Activated naive CD8-positive, alpha-beta T cell treated with anti-CD3 and anti-CD28 coated beads, Interleukin-2, amount 10 ng/mL, durations not matched to agents 7 days and 5 days (primary cell): ENCODE results near the gene CAVIN2. TPM values are rescaled to one million over a fixed set of nuclear protein-coding genes. Genes with fewer than 3 reads are reported as not detected.

ENCODE experiments used
- ATAC-seq: fragments of 150-1000 bp; cut with Tn5 transposase; one replicate; pipeline ENCODE4 v1.10.0; 2021; ENCODE audit warnings: low read depth, moderate library complexity
- POLR2A ChIA-PET: fragments of 350-600 bp; sonication (Branson Sonifier 250); formaldehyde crosslinking; loops from one replicate; lab custom pipeline; 2021; ENCODE audit warnings: antibody characterized with exemption; lab: Charles Lee
- DNase-seq: peaks from one replicate; pipeline ENCODE4 v3.0.0; 2021
- H3K27ac Mint-ChIP-seq: one replicate; pipeline ENCODE4 v1.8.0; 2022; ENCODE audit warnings: mild to moderate bottlenecking, mixed read lengths
- H3K27me3 Mint-ChIP-seq: one replicate; pipeline ENCODE4 v1.8.0; 2022; ENCODE audit warnings: mild to moderate bottlenecking, moderate library complexity, mixed read lengths
- H3K36me3 Mint-ChIP-seq: one replicate; pipeline ENCODE4 v1.8.0; 2021; ENCODE audit warnings: mild to moderate bottlenecking, mixed read lengths
- H3K4me1 Mint-ChIP-seq: one replicate; pipeline ENCODE4 v1.8.0; 2021; ENCODE audit warnings: mixed read lengths
- H3K4me3 Mint-ChIP-seq: one replicate; pipeline ENCODE4 v1.8.0; 2022; ENCODE audit warnings: mild to moderate bottlenecking, moderate library complexity, mixed read lengths
- H3K9me3 Mint-ChIP-seq: one replicate; pipeline ENCODE4 v1.8.0; 2021; ENCODE audit warnings: mixed read lengths
- total RNA-seq, 2 experiments: library from RNA; stranded (reverse); gene quantifications; one replicate each; pipeline ENCODE4 v1.2.3, GENCODE V29; 2021

CAVIN2 gene
- total RNA-seq, 2 experiments from 2014 or later, result not detected

DNA sequence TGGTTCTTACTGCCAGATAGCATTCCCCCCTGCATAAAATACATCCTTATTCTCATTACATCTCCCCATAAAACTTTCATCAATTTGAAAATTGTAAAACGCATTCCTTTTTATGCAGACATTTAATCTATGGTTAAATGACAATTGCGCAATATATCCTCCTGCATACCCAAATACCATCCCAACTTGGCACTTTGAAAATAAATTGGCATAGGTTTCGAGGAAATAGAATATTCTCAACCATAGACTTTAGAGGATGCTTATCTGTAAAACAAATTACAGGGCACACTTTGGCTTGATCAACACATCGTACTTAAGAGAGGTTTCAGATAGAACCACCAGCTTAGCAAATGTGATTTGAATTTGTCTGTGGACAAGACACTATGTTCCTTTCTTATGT is 31.0 kb upstream of the CAVIN2 start:
- H3K4me1 Mint-ChIP-seq, result no peaks in the 10 kb centered on the region
- H3K27me3 Mint-ChIP-seq, result peaks cover 4% of the 10 kb centered on the region
- H3K4me3 Mint-ChIP-seq, result no peak overlapping the region
- H3K27ac Mint-ChIP-seq, result no peak overlapping the region
- ATAC-seq (no peak), DNase-seq (no peak)
- POLR2A ChIA-PET, result no interaction called here
- H3K36me3 Mint-ChIP-seq, result no peaks in the 10 kb centered on the region
- H3K9me3 Mint-ChIP-seq, result no peaks in the 10 kb centered on the region

DNA sequence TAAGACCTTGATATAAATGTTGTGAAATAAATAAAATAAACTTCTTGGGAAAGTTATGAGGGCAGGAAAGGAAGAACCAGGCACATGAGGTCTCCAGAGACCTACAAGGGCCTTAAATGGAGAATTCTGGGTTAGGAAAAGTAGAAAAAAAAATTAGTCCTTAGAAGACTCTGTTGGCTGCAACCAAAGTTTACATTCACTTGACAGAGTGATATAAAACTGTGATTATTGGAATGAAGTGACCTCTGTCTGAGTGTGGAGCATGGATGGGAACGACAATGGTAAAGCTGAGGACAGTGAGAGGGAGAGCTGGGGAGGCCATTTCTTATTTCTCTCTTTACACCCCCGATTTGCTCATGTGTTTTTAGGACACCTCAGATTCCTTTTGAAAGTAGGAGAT is 29.0 kb upstream of the CAVIN2 start:
- no peaks in the 10 kb centered on the region for H3K4me1 Mint-ChIP-seq
- H3K27ac Mint-ChIP-seq, result no peak overlapping the region
- peaks cover 4% of the 10 kb centered on the region for H3K27me3 Mint-ChIP-seq
- no peak overlapping the region for H3K4me3 Mint-ChIP-seq
- DNase-seq, result no peak
- H3K9me3 Mint-ChIP-seq, result no peaks in the 10 kb centered on the region
- POLR2A ChIA-PET, result no interaction called here
- no peaks in the 10 kb centered on the region for H3K36me3 Mint-ChIP-seq
- ATAC-seq, result no peak

DNA sequence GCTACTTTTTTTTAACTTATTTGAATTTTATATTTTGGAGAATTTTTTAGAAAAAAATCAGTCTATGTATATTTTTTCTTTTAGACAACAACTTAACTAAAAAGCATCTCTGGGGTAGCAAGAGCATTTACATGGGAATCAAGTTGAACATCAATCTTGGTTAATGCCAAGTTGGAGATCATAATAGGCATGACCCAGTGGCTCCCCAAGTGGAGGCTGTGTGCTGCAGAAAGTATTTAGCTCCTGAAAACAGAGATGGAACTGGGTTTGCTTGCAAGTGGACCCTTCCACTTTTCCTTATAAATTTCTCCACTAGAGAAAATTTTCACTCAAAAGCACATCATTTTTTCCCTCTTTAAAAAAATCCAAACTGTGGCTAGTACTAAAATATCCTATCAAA is 23.9 kb upstream of the CAVIN2 start:
- Mint-ChIP-seq H3K4me1 (no peaks in the 10 kb centered on the region), H3K27me3 (peaks cover 2% of the 10 kb centered on the region), H3K27ac (no peak overlapping the region), H3K36me3 (no peaks in the 10 kb centered on the region), H3K4me3 (no peak overlapping the region), H3K9me3 (no peaks in the 10 kb centered on the region)
- DNase-seq (no peak), ATAC-seq (no peak)
- POLR2A ChIA-PET, result no interaction called here

DNA sequence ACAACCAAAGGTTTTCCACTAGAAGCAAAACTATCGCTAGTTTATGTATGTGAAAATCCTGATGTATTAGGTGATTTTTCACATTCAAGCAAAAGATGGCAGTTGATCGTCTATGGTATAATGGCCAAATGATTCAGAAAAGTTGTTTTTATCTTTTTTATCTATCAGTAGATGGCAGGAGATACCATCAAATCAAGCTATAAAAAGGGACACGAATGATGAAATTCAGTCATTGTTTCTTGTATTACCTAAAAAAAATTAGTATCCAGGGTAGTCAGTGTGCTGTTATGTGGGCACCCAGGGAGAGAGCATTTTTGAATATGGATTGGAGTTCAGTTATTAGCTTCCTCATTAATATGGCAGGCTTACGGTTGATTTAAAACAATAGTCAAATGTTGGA is 22.9 kb upstream of the CAVIN2 start:
- POLR2A ChIA-PET, result no interaction called here
- Mint-ChIP-seq H3K27ac (no peak overlapping the region), H3K4me1 (no peaks in the 10 kb centered on the region), H3K27me3 (peaks cover 5% of the 10 kb centered on the region), H3K36me3 (no peaks in the 10 kb centered on the region), H3K9me3 (no peaks in the 10 kb centered on the region), H3K4me3 (no peak overlapping the region)
- ATAC-seq (no peak), DNase-seq (no peak)

DNA sequence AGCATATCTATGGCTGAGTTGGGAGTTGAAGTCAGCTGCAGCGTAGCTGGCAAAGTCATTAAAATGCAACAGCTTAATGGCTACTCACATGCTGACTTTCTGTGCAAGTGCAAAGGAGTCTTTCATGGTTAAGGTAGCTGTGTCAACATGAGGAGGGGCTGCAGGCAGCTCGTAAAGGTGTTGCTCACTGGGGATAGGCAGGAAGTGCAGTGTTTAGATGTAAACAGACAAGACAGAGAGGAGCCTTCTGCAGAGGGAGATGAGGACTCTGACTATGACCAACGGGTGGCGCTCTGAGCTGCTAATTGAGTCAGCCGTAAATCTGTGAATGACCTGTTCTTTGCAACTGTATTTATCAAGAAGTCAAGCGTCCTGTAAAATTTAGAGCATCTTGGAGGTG is 22.3 kb upstream of the CAVIN2 start:
- H3K27ac Mint-ChIP-seq, result no peak overlapping the region
- ATAC-seq, result no peak
- POLR2A ChIA-PET, result no interaction called here
- DNase-seq, result no peak
- H3K4me3 Mint-ChIP-seq, result no peak overlapping the region
- H3K9me3 Mint-ChIP-seq, result no peaks in the 10 kb centered on the region
- peaks cover 7% of the 10 kb centered on the region for H3K27me3 Mint-ChIP-seq
- H3K4me1 Mint-ChIP-seq, result no peaks in the 10 kb centered on the region
- no peaks in the 10 kb centered on the region for H3K36me3 Mint-ChIP-seq

DNA sequence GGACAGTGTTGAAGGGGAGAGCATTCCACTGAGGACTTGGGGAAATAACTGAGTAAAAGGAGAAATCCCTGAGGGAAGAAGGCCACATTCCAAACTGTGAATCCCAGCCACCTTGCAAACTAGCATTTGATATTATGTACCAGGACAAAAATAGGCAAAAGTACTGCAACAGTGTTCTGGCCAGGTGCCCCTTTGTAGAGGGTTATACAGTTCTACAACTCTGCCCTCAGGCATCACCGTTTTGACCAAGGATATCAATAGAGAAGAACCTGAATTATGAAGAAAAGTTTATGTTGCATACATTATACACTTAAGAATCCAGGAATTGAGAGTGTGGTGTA is 20.6 kb upstream of the CAVIN2 start:
- H3K27ac Mint-ChIP-seq, result no peak overlapping the region
- peaks cover 12% of the 10 kb centered on the region for H3K27me3 Mint-ChIP-seq
- ATAC-seq, result no peak
- H3K4me1 Mint-ChIP-seq, result no peaks in the 10 kb centered on the region
- POLR2A ChIA-PET, result no interaction called here
- H3K36me3 Mint-ChIP-seq, result no peaks in the 10 kb centered on the region
- no peaks in the 10 kb centered on the region for H3K9me3 Mint-ChIP-seq
- no peak overlapping the region for H3K4me3 Mint-ChIP-seq
- DNase-seq, result no peak

DNA sequence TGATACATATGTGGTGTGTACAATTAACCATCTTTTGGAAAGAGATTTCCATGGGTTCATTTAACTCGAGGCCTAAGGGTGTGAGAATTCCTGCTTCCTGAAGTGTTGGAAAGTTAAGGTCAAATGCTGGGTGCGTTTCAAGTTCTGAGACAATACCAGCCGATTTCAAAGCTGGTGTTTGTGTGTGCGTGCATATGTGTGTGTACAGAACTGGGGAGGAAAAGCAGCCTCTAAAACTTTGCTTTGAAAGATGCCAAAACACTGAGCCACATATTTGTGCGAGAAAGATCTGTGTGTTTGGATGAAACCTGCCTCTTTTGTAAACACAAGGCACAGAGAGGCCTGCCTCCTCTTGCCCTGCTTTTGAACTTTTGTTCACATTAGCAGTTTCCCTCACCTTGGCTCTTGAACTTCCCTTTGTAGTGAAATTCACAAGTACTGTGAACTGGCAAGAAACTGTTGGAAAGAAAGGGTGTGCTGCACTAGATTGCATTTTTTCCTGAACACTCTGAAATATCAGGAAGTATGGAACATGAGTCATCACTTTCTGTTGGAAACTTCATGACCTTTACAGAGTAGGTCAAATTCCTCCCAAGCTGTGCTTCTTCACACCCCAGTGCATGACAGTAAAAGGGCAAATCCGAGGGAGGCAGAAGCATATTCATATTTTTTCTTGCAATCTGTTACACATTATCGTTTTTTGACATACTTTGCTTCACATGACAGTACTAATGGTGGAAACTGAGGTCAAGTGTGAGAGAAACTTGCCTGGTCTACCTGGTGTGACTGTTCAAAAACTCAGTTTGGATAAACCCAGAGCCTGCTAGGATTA is 20.0 kb upstream of the CAVIN2 start:
- H3K27ac Mint-ChIP-seq, result no peak overlapping the region
- H3K4me3 Mint-ChIP-seq, result no peak overlapping the region
- no peaks in the 10 kb centered on the region for H3K4me1 Mint-ChIP-seq
- no peaks in the 10 kb centered on the region for H3K36me3 Mint-ChIP-seq
- H3K9me3 Mint-ChIP-seq, result no peaks in the 10 kb centered on the region
- POLR2A ChIA-PET, result no interaction called here
- ATAC-seq, result no peak
- DNase-seq, result no peak
- H3K27me3 Mint-ChIP-seq, result peaks cover 12% of the 10 kb centered on the region

DNA sequence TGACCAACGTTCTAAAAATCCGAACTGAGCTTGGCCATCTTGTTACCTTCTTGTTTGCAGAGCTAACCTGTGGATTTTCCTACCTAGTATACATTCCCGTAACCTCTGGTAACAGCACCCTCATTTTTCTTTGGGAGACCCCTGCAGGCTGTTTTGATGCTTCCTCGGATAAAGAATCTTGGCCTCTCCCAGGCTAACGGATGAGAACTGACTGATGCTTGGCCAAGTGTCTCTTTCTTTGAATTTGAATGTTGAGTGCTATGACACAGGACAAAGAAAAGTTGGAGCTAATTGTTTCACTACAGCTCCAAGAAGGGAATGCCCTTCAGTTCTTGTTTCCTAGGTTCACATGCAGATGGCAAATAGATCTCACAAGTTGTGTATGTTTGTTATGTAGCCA is 19.3 kb upstream of the CAVIN2 start:
- no peaks in the 10 kb centered on the region for H3K4me1 Mint-ChIP-seq
- ATAC-seq, result no peak
- POLR2A ChIA-PET, result no interaction called here

DNA sequence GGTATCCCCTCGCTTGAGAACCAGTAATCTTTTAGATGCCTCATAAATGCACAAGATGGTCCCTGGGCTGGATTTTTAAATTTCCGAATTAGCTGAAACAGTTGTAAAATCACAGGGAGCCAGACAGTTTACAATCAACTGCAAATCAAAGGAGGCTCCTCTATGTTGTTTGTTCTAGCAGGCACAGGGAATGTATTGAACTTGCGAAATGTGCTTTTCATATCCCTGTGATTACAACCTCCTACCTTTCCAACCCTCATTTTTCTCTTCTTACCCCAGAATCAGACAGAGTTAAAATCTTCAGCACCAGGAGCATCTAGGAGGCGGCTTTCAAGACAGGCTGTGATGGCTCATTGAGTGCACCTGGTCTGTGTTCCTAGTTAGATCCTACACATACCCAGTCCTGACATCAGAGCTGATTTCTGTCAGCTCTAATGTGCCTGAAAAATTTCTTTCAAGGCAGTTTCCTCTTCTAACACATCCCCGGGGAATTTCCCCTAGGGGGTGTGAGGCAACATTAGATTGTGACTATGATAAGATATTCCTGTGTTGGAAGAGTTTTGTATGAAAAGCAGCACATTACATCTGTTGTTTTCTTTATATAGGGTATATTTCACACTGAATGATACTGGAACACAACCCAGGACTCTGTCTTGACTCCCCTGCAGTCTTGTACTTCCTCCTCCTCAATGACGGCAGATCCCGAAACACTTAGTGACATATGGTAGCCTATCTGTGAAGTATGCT is 17.9 kb upstream of the CAVIN2 start:
- DNase-seq, result no peak
- ATAC-seq, result no peak
- no peak overlapping the region for H3K27ac Mint-ChIP-seq
- POLR2A ChIA-PET, result no interaction called here
- H3K9me3 Mint-ChIP-seq, result no peaks in the 10 kb centered on the region
- no peaks in the 10 kb centered on the region for H3K36me3 Mint-ChIP-seq
- no peaks in the 10 kb centered on the region for H3K4me1 Mint-ChIP-seq
- H3K27me3 Mint-ChIP-seq, result peaks cover 14% of the 10 kb centered on the region
- H3K4me3 Mint-ChIP-seq, result no peak overlapping the region

More for the DNA sequence above, 19.3 kb upstream of the CAVIN2 start:
- Mint-ChIP-seq H3K4me3 (no peak overlapping the region), H3K9me3 (no peaks in the 10 kb centered on the region), H3K27ac (no peak overlapping the region), H3K27me3 (peaks cover 12% of the 10 kb centered on the region), H3K36me3 (no peaks in the 10 kb centered on the region)
- no peak for DNase-seq

DNA sequence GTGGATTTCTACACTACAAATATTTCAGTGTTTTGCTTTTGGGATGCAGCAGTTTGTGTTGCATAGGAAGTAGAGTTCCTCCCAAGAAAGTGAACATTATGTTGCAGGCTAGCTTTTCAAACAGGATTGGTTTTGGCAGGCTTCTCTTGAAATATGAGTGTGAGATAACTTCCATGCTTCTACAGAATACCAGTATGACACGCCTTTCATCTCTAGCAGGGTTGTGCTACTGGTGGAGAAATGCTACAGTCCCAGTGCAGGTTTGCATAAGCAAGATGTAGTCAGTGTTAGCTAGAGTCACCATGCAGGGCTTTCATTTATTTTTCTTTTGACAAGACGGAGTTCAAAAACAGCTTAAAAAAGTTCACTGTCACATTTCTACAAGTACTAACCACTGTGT is 17.1 kb upstream of the CAVIN2 start:
- no peaks in the 10 kb centered on the region for H3K4me1 Mint-ChIP-seq
- no peaks in the 10 kb centered on the region for H3K36me3 Mint-ChIP-seq
- peaks cover 14% of the 10 kb centered on the region for H3K27me3 Mint-ChIP-seq
- no peak overlapping the region for H3K4me3 Mint-ChIP-seq
- DNase-seq, result no peak
- H3K27ac Mint-ChIP-seq, result no peak overlapping the region
- ATAC-seq, result no peak
- H3K9me3 Mint-ChIP-seq, result no peaks in the 10 kb centered on the region
- POLR2A ChIA-PET, result no interaction called here

DNA sequence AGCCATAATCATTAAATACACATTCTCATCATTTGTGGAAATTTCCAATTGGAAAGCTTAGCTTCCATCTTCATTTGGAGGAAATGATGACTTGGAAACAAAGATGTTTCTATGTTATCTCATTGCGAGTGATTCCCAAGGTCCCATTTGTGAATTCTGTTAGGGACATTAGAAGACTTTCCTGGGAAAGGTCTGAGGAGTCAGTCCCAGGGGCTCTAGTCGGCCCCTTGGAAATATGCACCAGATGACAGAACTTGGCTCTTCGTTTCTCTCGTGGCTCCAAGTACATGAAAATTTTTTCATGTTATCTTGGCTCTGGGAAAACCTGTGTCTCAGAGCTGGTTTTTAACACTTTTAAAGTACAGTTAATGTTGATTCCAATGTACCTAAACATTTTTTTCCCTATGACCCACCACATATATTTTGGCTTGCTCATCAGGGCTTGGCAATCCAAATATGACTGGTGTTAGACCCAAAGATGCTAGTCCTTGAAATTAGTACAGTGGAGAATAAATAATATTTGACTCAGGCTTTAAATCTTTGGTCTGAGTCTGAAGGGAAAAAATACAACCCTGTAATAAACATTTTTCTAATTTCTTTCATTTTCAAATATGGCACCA is 15.4 kb upstream of the CAVIN2 start:
- DNase-seq (no peak), ATAC-seq (no peak)
- Mint-ChIP-seq H3K27me3 (peaks cover 14% of the 10 kb centered on the region), H3K27ac (no peak overlapping the region), H3K9me3 (no peaks in the 10 kb centered on the region), H3K4me3 (no peak overlapping the region), H3K36me3 (no peaks in the 10 kb centered on the region), H3K4me1 (no peaks in the 10 kb centered on the region)
- POLR2A ChIA-PET, result no interaction called here

DNA sequence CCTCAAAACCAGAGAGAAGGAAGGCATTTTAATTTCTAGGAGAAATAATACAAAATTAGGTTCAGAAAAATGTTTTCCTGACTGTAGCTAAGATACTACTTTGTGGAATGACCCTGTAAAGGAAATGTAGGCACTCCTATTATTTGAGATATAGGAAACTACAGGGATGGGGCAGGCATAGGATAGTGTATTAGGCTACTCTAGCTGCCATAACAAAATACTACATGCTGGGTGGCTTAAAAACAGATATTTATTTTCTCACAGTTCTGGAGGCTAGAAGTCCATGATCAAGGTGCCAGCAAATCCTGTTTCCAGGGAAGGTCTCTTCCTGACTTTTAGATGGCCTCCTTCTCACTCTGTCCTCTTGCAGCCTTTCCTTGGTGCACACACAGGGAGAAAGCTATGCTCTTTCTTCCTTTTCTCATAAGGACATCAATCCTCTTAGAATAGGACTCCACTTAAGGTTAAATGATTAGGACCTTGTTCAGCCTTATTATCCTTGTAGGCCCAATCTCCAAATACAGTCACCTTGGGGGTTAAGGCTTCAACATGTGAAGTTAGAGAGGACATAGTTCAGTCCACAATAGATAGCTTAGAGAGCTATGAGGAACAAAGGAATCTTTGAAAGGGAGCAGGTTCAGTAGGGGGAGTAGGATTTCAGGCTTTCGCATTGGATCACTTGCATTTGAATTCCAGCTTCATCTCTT is 14.0 kb upstream of the CAVIN2 start:
- H3K4me1 Mint-ChIP-seq, result no peaks in the 10 kb centered on the region

DNA sequence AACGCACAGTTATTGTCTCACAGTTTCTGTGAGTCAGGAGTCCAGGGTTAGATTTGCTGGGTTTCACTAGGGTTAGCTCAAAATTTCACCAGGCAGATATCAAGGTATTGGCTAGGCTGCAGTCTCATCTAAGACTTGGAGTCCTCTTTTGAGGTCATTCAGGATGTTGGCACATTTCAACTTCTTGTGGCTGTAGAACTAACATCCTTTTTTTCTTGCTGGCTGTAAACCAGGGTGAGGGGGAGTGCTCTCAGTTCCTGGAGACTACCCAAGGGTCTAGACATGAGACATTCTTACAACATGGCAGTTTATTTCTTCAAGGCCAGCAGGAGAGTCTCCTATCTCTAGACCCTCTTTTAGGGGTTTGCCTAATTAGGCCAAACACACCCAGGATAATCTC is 12.8 kb upstream of the CAVIN2 start:
- DNase-seq (no peak), ATAC-seq (no peak)
- Mint-ChIP-seq H3K4me3 (no peak overlapping the region), H3K27ac (no peak overlapping the region), H3K4me1 (no peaks in the 10 kb centered on the region), H3K27me3 (peaks cover 10% of the 10 kb centered on the region), H3K36me3 (no peaks in the 10 kb centered on the region), H3K9me3 (no peaks in the 10 kb centered on the region)
- POLR2A ChIA-PET, result no interaction called here

More for the DNA sequence above, 14.0 kb upstream of the CAVIN2 start:
- H3K27ac Mint-ChIP-seq, result no peak overlapping the region
- no peaks in the 10 kb centered on the region for H3K36me3 Mint-ChIP-seq
- H3K27me3 Mint-ChIP-seq, result peaks cover 14% of the 10 kb centered on the region
- no peak overlapping the region for H3K4me3 Mint-ChIP-seq
- POLR2A ChIA-PET, result no interaction called here
- no peak for ATAC-seq
- no peak for DNase-seq
- H3K9me3 Mint-ChIP-seq, result no peaks in the 10 kb centered on the region
